Subcutaneous adipose tissue (tissue), 4 donors: Measurements from ENCODE around the gene INPP5A. TPM values are rescaled to one million over a fixed set of nuclear protein-coding genes. Genes with fewer than 3 reads are reported as not detected.

Source experiments
- CTCF ChIP-seq: fragments of 450-650 bp; IDR thresholded peaks from one replicate; pipeline ENCODE4 v1.5.1; 2016; ENCODE audit warnings: low read depth, mild to moderate bottlenecking, control low read depth, antibody characterized with exemption, moderate library complexity
- total RNA-seq, 4 donors: library from RNA; depleted of rRNA; stranded (reverse); fragments of >200 nt; gene quantifications; one replicate each; pipeline ENCODE4 v1.1.0, GENCODE V29; 2016

The INPP5A gene
- total RNA-seq, 4 donors from 2014 or later: 23.1 to 34.1 (median 31.6) TPM

GRCh38 chr10:132559538-132559937, 22.0 kb downstream of the INPP5A start:
- TF ChIP-seq CTCF: no peak

- no peak for TF ChIP-seq CTCF
These were observed 22.7 kb downstream of the INPP5A start for GRCh38 chr10:132560241-132560731.

- TF ChIP-seq CTCF: no peak
These were observed 24.8 kb downstream of the INPP5A start for GRCh38 chr10:132562177-132562915.

- TF ChIP-seq CTCF: no peak
These were observed 25.4 kb downstream of the INPP5A start for GRCh38 chr10:132562916-132563456.

- no peak for TF ChIP-seq CTCF
These were observed 26.1 kb downstream of the INPP5A start for GRCh38 chr10:132563485-132564248.

GRCh38 chr10:132564249-132564605, 26.6 kb downstream of the INPP5A start:
- no peak for TF ChIP-seq CTCF

- no peak for TF ChIP-seq CTCF
These were observed 27.1 kb downstream of the INPP5A start for GRCh38 chr10:132564690-132565089.
